ENCODE measurements around the gene CD58.

DNA sequence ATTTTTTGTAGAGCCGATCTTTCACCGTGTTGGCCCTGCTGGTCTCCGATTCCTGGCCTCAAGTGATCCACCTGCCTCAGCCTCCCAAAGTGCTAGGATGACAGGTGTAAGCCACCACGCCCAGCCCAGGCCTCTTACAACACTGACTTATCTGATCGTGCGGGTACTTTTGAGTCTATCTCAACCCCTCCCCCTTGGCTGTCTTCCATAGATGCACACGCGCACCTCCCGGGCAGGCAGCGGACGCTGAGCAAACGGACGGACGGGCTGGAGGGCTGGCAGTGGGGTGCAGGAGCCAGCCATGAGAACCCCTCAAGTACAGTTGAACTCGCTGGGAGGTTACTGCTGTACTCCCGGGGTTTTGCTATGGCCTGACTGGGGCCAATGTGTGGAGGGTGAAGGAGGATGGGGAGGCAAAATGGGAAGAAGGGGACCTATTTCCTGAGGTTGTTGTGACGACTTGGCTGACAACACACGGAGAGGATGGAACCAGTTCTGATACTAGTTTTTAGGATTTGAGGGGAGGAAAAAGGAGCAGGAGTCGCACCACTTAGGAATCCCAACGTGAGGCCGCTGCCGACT is 959 bp downstream of the CD58 start:
- TF ChIP-seq, protein P1, sequence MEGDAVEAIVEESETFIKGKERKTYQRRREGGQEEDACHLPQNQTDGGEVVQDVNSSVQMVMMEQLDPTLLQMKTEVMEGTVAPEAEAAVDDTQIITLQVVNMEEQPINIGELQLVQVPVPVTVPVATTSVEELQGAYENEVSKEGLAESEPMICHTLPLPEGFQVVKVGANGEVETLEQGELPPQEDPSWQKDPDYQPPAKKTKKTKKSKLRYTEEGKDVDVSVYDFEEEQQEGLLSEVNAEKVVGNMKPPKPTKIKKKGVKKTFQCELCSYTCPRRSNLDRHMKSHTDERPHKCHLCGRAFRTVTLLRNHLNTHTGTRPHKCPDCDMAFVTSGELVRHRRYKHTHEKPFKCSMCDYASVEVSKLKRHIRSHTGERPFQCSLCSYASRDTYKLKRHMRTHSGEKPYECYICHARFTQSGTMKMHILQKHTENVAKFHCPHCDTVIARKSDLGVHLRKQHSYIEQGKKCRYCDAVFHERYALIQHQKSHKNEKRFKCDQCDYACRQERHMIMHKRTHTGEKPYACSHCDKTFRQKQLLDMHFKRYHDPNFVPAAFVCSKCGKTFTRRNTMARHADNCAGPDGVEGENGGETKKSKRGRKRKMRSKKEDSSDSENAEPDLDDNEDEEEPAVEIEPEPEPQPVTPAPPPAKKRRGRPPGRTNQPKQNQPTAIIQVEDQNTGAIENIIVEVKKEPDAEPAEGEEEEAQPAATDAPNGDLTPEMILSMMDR (IDR thresholded peaks at IDR 0.05; ENCODE audit: low read depth, low read length), result no peak
- TF ChIP-seq POLR2A (IDR thresholded peaks at IDR 0.05; ENCODE audit: extremely low read depth, insufficient read length), result no peak
